Astrocyte of the cerebellum (primary cell): ENCODE results near the gene FOXRED2.

Source experiments
- DNase-seq: peaks from one replicate; pipeline ENCODE4 v3.0.0-alpha.2; 2011; ENCODE audit warnings: low read depth
- H3K4me3 ChIP-seq: 2 replicates; pipeline ENCODE4 v1.5.1; 2011; ENCODE audit warnings: mild to moderate bottlenecking, low read depth, low read length, moderate library complexity
- in situ Hi-C: cut with HindIII; loops from 2 replicates; pipeline ENCODE4 v1.10.0; 2017; ENCODE audit warnings: low sequenced_read_pairs
- TF ChIP-seq, protein P1 (sequence below): IDR thresholded peaks from 2 replicates; pipeline ENCODE4 v1.5.1; 2012; ENCODE audit warnings: low read length, low read depth, moderate library complexity, mild to moderate bottlenecking; ENCODE audit errors: missing control alignments

The FOXRED2 gene

GRCh38 chr22:36440429-36441002, 66.3 kb downstream of the FOXRED2 start:
- no peak for DNase-seq
- no peak overlapping the region for H3K4me3 ChIP-seq
- TF ChIP-seq, protein P1, sequence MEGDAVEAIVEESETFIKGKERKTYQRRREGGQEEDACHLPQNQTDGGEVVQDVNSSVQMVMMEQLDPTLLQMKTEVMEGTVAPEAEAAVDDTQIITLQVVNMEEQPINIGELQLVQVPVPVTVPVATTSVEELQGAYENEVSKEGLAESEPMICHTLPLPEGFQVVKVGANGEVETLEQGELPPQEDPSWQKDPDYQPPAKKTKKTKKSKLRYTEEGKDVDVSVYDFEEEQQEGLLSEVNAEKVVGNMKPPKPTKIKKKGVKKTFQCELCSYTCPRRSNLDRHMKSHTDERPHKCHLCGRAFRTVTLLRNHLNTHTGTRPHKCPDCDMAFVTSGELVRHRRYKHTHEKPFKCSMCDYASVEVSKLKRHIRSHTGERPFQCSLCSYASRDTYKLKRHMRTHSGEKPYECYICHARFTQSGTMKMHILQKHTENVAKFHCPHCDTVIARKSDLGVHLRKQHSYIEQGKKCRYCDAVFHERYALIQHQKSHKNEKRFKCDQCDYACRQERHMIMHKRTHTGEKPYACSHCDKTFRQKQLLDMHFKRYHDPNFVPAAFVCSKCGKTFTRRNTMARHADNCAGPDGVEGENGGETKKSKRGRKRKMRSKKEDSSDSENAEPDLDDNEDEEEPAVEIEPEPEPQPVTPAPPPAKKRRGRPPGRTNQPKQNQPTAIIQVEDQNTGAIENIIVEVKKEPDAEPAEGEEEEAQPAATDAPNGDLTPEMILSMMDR, result no peak
- in situ Hi-C loops, result loop anchor here (5.0 kb wide), 2 partner anchors 73 to 98 kb away; no protein-coding TSS in a partner anchor

DNA sequence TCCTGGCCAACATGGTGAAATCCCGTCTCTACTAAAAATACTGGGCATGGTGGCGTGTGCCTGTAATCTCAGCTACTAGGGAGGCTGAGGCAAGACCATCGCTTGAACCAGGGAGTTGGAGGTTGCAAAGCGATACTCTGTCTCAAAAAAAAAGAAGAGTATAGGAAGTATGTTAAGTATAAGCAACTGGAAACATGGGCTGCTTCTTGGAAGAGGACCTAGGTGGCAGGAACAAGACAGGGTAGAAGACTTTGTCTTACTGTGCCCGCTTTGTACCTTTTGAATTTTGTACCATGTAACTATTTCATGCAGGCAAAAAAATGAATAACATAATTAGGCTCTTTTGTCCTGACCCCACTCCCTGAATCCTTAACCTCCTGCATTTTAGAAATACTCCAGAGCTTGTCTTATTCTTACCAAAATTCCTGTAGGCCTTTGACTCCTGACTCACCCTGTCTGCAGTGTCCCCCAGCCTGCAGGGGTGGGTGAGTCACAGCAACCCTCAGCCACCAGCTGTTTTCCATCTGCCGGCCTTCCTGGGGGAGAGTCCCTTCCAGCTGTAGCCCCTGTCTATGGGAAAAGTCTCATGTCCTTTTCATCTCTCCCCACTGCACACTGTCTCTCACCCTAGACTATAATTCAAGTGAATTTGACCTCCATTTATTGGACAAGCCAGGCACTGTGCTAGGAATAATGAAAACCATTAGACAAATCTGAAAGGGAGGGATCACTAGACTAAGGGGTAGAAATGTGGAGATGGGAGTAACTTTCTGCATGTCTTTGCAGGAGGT, 67.2 kb downstream of the FOXRED2 start:
- H3K4me3 ChIP-seq, result no peak overlapping the region
- peak; percentile 59 for DNase-seq
- in situ Hi-C loops, result loop anchor here (5.0 kb wide), 2 partner anchors 72 to 97 kb away; no protein-coding TSS in a partner anchor
- TF ChIP-seq, protein P1, result no peak
